ENCODE measurements around the gene ATP5F1E.

The ATP5F1E gene

DNA sequence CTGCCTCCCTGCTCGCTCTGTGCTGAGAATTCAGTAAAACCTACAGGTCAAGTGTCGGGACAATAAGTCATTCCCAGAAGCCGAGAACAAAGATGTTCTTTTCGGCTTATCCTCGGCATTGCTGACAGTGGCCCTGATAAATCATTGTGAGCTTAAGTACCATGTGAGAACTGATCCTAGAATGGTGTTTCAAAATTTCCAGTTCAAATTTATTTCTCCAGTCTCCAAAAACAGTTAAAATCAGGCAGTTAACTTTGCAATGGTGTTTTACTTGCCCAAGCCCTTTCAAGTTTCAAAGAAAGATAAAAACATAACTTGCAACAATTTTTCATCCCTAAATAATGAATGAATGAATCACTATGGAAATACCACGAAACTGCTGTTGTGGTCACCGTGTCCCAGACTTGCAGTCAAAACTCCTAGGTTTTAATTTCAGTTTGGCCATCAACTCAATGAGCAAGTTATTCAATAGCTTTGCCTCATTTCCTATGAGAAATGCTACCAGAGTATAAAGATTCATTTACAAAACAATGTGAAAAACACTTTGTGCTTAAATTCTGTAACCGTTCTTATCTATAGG is 4.3 kb downstream of the ATP5F1E start:
- H3K27ac ChIP-seq = no peak overlapping the region
- DNase-seq (ENCODE audit: low spot score) = no peak
- no peak overlapping the region for H3K4me3 ChIP-seq
- TF ChIP-seq CTCF (IDR thresholded peaks at IDR 0.05) = no peak

GRCh38 chr20:59026904-59027740 is 5.0 kb downstream of the ATP5F1E start:
- DNase-seq (ENCODE audit: low spot score) = no peak
- no peak for TF ChIP-seq CTCF (IDR thresholded peaks at IDR 0.05)
- Histone ChIP-seq H3K4me3 (no peak overlapping the region), H3K27ac (no peak overlapping the region)

- no peak for TF ChIP-seq CTCF (IDR thresholded peaks at IDR 0.05)
- H3K4me3 ChIP-seq = no peak overlapping the region
- H3K27ac ChIP-seq = no peak overlapping the region
- DNase-seq (ENCODE audit: low spot score) = no peak
Measured at GRCh38 chr20:59025511-59025910, 6.6 kb downstream of the ATP5F1E start.

DNA sequence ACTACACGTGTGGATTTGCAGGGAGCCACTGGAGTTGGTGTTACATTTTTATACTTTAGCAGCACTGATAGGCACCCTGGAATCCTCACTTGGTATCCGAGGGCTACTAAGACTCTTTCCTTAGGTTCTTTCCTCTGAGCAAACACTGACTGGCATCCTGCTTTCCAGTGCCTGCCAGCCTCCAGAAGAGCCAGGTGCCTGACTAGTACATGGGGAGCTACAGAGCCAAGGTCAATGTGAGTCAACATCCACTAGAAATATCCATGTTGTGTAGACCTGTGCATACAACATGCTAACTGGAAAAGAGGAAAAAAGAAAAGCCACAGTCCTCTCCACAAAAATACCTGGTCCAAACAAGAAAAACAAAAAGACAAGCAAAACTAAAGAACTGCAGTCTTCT is 7.0 kb downstream of the ATP5F1E start:
- Histone ChIP-seq H3K27ac (no peak overlapping the region), H3K4me3 (no peak overlapping the region)
- DNase-seq (ENCODE audit: low spot score) = no peak
- TF ChIP-seq CTCF (IDR thresholded peaks at IDR 0.05) = no peak

GRCh38 chr20:59024111-59024530 is 8.0 kb downstream of the ATP5F1E start:
- no peak for DNase-seq (ENCODE audit: low spot score)
- no peak for TF ChIP-seq CTCF (IDR thresholded peaks at IDR 0.05)
- H3K4me3 ChIP-seq = no peak overlapping the region
- H3K27ac ChIP-seq = no peak overlapping the region

DNA sequence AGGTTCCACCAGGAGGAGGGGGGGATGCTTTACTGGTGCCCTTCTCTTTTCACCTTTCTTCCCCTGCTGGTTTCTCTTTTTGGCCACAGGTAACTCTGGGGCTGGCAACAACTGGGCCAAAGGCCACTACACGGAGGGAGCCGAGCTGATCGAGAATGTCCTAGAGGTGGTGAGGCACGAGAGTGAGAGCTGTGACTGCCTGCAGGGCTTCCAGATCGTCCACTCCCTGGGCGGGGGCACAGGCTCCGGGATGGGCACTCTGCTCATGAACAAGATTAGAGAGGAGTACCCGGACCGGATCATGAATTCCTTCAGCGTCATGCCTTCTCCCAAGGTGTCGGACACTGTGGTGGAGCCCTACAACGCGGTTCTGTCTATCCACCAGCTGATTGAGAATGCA is 8.5 kb downstream of the ATP5F1E start:
- Histone ChIP-seq H3K4me3 (no peak overlapping the region), H3K27ac (no peak overlapping the region)
- no peak for DNase-seq (ENCODE audit: low spot score)
- TF ChIP-seq CTCF (IDR thresholded peaks at IDR 0.05) = no peak

DNA sequence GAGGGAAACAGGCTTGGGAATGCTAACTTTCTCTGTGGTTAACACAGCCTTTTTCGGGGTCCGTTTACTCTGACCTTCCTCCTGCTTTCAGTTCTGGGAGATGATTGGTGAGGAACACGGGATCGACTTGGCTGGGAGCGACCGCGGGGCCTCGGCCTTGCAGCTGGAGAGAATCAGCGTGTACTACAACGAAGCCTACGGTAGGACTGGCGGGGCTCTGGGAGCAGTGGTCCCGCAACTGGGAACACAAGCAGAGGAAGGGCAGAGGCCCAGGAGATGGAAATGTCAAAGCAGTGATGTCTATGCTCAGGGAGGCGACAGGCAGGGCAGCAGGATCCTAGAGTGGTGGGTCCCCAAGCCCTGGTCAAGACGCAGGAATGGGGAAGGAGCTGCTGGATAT is 9.4 kb downstream of the ATP5F1E start:
- TF ChIP-seq CTCF (IDR thresholded peaks at IDR 0.05) = no peak
- no peak for DNase-seq (ENCODE audit: low spot score)
- Histone ChIP-seq H3K27ac (no peak overlapping the region), H3K4me3 (no peak overlapping the region)
